Activated B cell treated with CpG ODN at 0.5 μM for 24 hours (primary cell): ENCODE data around the gene ADCY5. TPM values are rescaled to one million over a fixed set of nuclear protein-coding genes. Genes with fewer than 3 reads are reported as not detected.

ENCODE experiments used
- ATAC-seq: fragments of 200-7000 bp; cut with Tn5 transposase; one replicate; pipeline ENCODE4 v1.10.0; 2021; ENCODE audit warnings: low read depth, mild to moderate bottlenecking, moderate library complexity
- CTCF ChIA-PET: fragments of 350-600 bp; sonication (Branson Sonifier 250); formaldehyde crosslinking; loops from one replicate; lab custom pipeline; 2021; ENCODE audit warnings: antibody characterized with exemption; lab: Charles Lee
- POLR2A ChIA-PET: fragments of 350-600 bp; sonication (Branson Sonifier 250); formaldehyde crosslinking; loops from one replicate; lab custom pipeline; 2021; ENCODE audit warnings: antibody characterized with exemption; lab: Charles Lee
- DNase-seq: peaks from one replicate; pipeline ENCODE4 v3.0.0; 2022
- H3K27ac Mint-ChIP-seq: one replicate; pipeline ENCODE4 v1.8.0; 2020; ENCODE audit warnings: mixed read lengths
- H3K27me3 Mint-ChIP-seq: one replicate; pipeline ENCODE4 v1.8.0; 2021; ENCODE audit warnings: mixed read lengths
- H3K36me3 Mint-ChIP-seq: one replicate; pipeline ENCODE4 v1.8.0; 2021; ENCODE audit warnings: low read depth, mixed read lengths
- H3K4me1 Mint-ChIP-seq: one replicate; pipeline ENCODE4 v1.8.0; 2021; ENCODE audit warnings: mixed read lengths
- H3K4me3 Mint-ChIP-seq: one replicate; pipeline ENCODE4 v1.8.0; 2020; ENCODE audit warnings: mild to moderate bottlenecking, mixed read lengths
- H3K9me3 Mint-ChIP-seq: one replicate; pipeline ENCODE4 v1.8.0; 2020; ENCODE audit warnings: mixed read lengths
- CTCF ChIP-seq: fragments of 200-600 bp; IDR thresholded peaks from one replicate; pipeline ENCODE4 v1.8.0; 2022; ENCODE audit warnings: antibody characterized with exemption, mild to moderate bottlenecking
- intact Hi-C: fragments of 100-400 bp; cut with micrococcal nuclease; formaldehyde crosslinking; loops from one replicate; pipeline ENCODE4 v1.15.1; 2024
- total RNA-seq: library from RNA; stranded (reverse); gene quantifications from 2 replicates; pipeline ENCODE4 v1.2.3, GENCODE V29; 2022

ADCY5 gene
- total RNA-seq, 1 donor from 2014 or later: not detected

GRCh38 chr3:123405021-123405420 lies 43.9 kb downstream of the ADCY5 start:
- DNase-seq (no peak), ATAC-seq (no peak)
- TF ChIP-seq CTCF: no peak
- ChIA-PET POLR2A (no interaction called here), CTCF (no interaction called here)
- no peaks in the 10 kb centered on the region for H3K36me3 Mint-ChIP-seq
- no peaks in the 10 kb centered on the region for H3K9me3 Mint-ChIP-seq
- H3K27ac Mint-ChIP-seq: no peak overlapping the region
- H3K4me3 Mint-ChIP-seq: no peak overlapping the region
- intact Hi-C loops: no loop called here
- peaks cover under 1% of the 10 kb centered on the region for H3K27me3 Mint-ChIP-seq
- H3K4me1 Mint-ChIP-seq: no peaks in the 10 kb centered on the region

- ChIA-PET CTCF (no interaction called here), POLR2A (no interaction called here)
- no peaks in the 10 kb centered on the region for H3K9me3 Mint-ChIP-seq
- no peak for TF ChIP-seq CTCF
- H3K4me1 Mint-ChIP-seq: no peaks in the 10 kb centered on the region
- no peak overlapping the region for H3K4me3 Mint-ChIP-seq
- no peak overlapping the region for H3K27ac Mint-ChIP-seq
- no peaks in the 10 kb centered on the region for H3K36me3 Mint-ChIP-seq
- ATAC-seq (no peak), DNase-seq (no peak)
- intact Hi-C loops: no loop called here
- peaks cover 6% of the 10 kb centered on the region for H3K27me3 Mint-ChIP-seq
Observed at GRCh38 chr3:123404391-123404790, 44.5 kb downstream of the ADCY5 start.

GRCh38 chr3:123401836-123402530 lies 46.9 kb downstream of the ADCY5 start:
- DNase-seq (no peak), ATAC-seq (no peak)
- Mint-ChIP-seq H3K27me3 (peaks cover 6% of the 10 kb centered on the region), H3K9me3 (no peaks in the 10 kb centered on the region), H3K36me3 (no peaks in the 10 kb centered on the region), H3K4me3 (no peak overlapping the region), H3K4me1 (no peaks in the 10 kb centered on the region), H3K27ac (no peak overlapping the region)
- POLR2A ChIA-PET: no interaction called here
- CTCF ChIA-PET: no interaction called here
- no peak for TF ChIP-seq CTCF
- intact Hi-C loops: no loop called here

- H3K36me3 Mint-ChIP-seq: no peaks in the 10 kb centered on the region
- no peaks in the 10 kb centered on the region for H3K4me1 Mint-ChIP-seq
- peaks cover 10% of the 10 kb centered on the region for H3K27me3 Mint-ChIP-seq
- intact Hi-C loops: no loop called here
- H3K27ac Mint-ChIP-seq: no peak overlapping the region
- no peak for TF ChIP-seq CTCF
- ATAC-seq (no peak), DNase-seq (no peak)
- no peak overlapping the region for H3K4me3 Mint-ChIP-seq
- POLR2A ChIA-PET: no interaction called here
- no peaks in the 10 kb centered on the region for H3K9me3 Mint-ChIP-seq
- CTCF ChIA-PET: no interaction called here
Observed at GRCh38 chr3:123400169-123400568, 48.7 kb downstream of the ADCY5 start.

GRCh38 chr3:123399653-123400052 lies 49.2 kb downstream of the ADCY5 start:
- POLR2A ChIA-PET: no interaction called here

More at GRCh38 chr3:123399653-123400052, 49.2 kb downstream of the ADCY5 start:
- CTCF ChIA-PET: no interaction called here
- intact Hi-C loops: no loop called here
- Mint-ChIP-seq H3K36me3 (no peaks in the 10 kb centered on the region), H3K27ac (no peak overlapping the region), H3K4me3 (no peak overlapping the region), H3K9me3 (no peaks in the 10 kb centered on the region), H3K27me3 (peaks cover 13% of the 10 kb centered on the region), H3K4me1 (no peaks in the 10 kb centered on the region)
- DNase-seq (no peak), ATAC-seq (no peak)
- no peak for TF ChIP-seq CTCF
